Sciatic nerve (tissue), 2 donors: ENCODE results near the gene RBBP9. TPM values are rescaled to one million over a fixed set of nuclear protein-coding genes. Genes with fewer than 3 reads are reported as not detected.
"Not testable (repeated sequence)": the region's sequence is repeated elsewhere in the genome, so short reads cannot be mapped to it uniquely, and the experiment has no call there.

Experiments used
- ATAC-seq: fragments of 200-7000 bp; cut with Tn5 transposase; one replicate; pipeline ENCODE4 v1.9.1; 2020; ENCODE audit warnings: mild to moderate bottlenecking, moderate library complexity
- DNase-seq: peaks from one replicate; pipeline ENCODE4 v3.0.0-alpha.2; 2020; ENCODE audit warnings: low spot score
- intact Hi-C: fragments of 100-400 bp; cut with DNase I; formaldehyde crosslinking; loops from one replicate; pipeline ENCODE4 v1.14.2; 2022
- total RNA-seq: library from RNA; stranded (reverse); fragmentation: NEBNext Ultra II Directional; extraction: Animal tissue kit (Norgen Biotek cat#: 25700); gene quantifications from one replicate; pipeline ENCODE4 v1.2.1, GENCODE V29; 2021
- donor health status: DM: no; HTN: no; CAD: no.
- donor health status: DM: no; HTN: no; CAD: no.

The RBBP9 gene
- total RNA-seq, 1 donor from 2014 or later = 12.2 TPM

DNA sequence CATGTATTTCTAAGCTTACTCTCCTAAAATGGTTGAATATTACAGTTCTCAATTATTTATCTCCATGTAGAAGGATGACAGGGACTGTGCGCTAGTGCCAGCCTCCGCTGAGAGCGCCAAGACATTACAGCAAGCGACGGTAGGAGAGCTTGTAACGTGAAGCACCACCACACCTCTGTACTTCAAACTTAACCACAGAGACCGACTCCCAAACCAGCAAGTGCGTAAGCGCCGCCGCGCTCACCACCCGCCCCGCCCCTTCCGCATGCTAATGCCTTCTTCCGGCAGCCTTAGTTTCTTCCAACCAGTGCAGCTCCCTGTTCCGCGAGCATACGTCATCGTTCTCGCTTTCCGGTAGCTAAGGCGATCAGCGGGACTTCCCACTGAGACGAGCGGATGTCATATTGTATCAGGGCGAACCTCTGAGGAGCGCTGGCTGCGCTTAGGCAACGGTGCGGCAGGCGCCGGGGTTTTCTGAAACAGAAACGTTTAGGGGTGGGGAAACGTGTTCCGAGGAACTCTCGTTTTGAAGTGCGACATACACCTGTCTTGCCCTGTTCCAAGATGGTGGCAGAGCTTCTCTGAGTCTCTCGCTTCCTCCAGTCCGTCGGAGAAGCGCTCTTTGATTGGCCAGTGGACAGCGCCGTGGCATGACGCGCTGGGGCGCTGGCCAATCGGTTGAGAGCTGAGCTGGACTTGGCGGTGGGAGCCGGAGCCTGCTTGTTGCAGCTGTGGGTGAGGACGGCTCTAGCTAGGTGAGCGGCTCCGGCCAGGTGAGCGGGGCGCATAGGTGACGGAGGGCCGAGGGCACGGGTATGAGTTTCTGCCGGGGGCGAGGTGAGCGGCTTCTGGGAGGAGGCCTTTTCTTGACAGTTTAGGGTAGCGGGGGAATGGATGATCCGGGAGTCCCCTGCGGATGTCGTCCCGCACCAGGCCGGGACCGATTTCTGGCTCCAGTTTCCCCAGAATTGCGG lies 10.5 kb upstream of the RBBP9 start, which contains the start of gene SEC23B:
Gene SEC23B (plus strand): TSS at position 723 of the 974 bp plus-strand sequence. CDS start 2,896 bp downstream, outside the sequence.
- intact Hi-C loops = no loop called here

DNA sequence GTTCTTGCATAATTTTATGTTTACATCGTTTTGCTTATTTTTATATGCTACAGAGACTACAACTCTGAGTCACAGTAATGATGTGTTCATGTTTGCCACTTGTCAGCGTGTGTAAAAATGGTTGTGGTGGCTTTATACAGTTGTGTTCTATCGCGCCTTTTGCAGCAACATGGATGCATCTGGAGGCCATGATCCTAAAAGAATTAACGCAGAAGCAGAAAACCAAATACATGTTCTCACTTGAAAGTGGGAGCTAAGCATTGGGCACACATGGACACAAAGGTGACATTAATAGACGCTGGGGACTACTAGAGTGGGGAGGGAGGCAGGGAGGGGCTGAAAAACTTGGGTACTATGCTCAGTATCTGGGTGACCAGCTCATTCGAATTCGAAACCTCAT lies 9.7 kb upstream of the RBBP9 start:
- DNase-seq = no peak
- intact Hi-C loops = no loop called here
- no peak for ATAC-seq

More for the DNA sequence above, 10.5 kb upstream of the RBBP9 start, which contains the start of gene SEC23B:
- ATAC-seq (peak; percentile 99), DNase-seq (peak; percentile 98)

DNA sequence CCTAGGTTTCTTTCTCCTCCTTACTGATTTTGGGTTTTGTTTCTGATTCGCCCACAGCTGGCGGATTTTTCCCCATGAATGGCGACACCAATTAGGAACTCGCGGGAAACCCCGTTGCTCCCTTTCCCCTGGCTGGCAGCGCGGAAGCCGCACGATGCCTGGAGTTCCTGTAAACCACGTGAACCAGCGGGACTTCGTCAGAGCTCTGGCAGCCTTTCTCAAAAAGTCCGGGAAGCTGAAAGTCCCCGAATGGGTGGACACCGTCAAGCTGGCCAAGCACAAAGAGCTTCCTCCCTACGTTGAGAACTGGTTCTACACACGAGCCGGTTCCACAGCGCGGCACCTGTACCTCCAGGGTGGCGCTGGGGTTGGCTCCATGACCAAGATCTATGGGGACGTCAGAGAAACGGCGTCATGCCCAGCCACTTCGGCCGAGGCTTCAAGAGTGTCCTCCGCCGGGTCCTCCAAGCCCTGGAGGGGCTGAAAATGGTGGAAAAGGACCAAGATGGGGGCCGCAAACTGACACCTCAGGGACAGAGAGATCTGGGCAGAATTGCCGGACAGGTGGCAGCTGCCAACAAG lies 7.5 kb upstream of the RBBP9 start:
- ATAC-seq = no peak
- no peak for DNase-seq
- intact Hi-C loops = no loop called here

DNA sequence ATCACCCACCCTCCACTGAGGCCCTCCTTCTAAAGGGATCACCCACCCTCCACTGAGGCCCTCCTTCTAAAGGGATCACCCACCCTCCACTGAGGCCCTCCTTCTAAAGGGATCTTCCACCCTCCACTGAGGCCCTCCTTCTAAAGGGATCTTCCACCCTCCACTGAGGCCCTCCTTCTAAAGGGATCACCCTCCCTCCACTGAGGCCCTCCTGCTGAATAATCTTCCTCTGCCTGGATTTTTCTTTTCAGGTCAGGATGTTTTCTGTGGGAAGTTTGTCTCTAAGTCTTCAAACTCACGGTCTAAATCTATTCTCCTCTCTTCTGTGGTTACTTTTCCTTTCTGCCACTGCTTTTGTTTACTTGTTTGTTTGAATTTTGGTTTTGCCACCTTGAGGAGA lies 4.6 kb upstream of the RBBP9 start:
- intact Hi-C loops, ATAC-seq, DNase-seq: not testable (repeated sequence)

DNA sequence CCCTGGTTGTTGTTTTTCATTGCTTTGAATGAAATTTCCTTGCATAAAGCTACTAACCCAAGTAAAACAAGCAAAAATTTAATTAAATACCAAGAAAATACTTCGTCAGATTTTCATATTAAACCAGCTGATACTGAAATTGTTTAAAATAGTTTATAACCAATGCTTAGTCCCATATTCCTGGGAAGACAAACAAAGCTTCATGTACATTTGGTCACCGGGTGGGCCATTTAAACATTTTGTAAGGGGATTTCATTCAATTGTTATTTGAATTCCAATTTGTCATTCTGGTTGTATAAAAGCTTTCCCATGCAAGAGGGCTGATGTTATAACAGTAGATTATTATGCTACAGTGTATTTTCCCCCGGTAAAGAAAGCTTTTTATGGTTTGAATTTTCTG lies 578 bp upstream of the RBBP9 start:
- DNase-seq (no peak), ATAC-seq (no peak)
- intact Hi-C loops = no loop called here

DNA sequence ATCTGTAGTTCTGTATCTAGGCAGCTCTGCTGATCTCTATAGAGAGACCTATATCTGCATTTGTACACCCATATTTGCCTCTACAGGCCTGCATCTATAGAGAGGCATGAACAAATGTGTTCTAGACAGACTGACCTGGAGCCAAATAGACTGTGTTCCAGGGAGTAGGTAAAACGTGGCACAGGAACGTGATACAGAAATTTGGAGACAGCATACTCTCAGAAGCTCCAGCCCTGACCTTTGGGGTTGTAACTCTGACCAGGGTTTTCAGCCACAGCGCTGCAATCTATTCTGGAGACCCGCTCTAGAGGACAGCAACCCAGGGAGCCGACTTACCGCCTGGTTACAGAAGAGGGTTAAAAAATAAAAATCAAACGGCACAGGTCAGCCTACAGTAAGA lies 983 bp downstream of the RBBP9 start:
- no peak for ATAC-seq
- intact Hi-C loops = no loop called here
- no peak for DNase-seq

DNA sequence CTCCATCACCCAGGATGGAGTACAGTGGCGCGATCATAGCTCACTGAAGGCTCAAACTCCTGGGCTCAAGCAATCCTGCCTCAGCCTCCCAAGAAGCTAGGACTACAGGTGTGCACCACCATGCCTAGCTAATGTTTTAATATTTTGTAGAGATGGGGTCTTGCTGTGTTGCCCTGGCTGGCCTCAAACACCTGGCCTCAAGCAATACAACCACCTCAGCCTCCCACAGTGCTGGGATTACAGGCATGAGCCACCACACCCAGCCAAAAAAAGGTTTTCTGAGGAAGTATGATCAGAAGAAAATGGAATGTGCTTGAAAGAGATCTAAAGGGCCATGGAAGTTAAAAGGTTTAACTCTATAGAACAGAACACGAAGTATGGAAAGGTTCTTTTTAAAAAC lies 8.7 kb downstream of the RBBP9 start:
- intact Hi-C loops = no loop called here
- DNase-seq (no peak), ATAC-seq (no peak)

DNA sequence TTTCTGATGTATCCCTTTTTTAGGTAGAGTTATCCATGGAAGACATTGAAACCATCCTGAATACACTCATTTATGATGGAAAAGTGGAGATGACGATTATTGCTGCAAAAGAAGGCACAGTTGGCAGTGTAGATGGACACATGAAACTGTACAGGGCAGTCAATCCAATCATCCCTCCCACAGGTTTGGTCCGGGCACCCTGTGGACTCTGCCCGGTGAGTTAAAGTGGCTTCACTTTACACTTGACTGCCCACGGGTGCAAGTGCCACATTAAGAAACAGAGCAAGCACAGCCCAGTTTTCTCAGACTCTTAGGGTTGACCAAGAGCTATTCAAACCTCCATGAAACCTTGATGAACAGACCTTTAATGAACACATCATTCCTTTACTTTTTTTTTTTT lies 15.4 kb downstream of the RBBP9 start:
- ATAC-seq (no peak), DNase-seq (no peak)

DNA sequence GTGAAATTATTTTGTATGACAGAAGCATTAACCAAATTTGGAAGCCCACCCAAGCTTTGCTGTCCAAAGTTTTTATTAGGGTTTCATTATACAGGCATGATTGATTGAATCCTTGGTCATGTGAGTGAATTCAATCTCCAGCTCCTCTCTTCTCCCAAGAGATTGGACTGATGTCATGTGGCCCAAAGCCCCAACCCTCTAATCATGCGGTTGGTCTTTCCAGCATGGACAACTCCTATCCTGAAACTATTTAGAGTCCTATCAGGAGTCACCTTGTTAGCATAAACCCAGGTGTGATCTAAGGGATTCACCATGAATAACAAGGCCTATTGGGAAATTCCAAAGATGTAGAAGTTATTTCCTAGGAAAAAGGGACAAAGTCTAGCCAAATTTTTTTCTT lies 19.2 kb downstream of the RBBP9 start:
- DNase-seq (no peak), ATAC-seq (no peak)
- intact Hi-C loops = no loop called here

More for the DNA sequence above, 15.4 kb downstream of the RBBP9 start:
- intact Hi-C loops = no loop called here

DNA sequence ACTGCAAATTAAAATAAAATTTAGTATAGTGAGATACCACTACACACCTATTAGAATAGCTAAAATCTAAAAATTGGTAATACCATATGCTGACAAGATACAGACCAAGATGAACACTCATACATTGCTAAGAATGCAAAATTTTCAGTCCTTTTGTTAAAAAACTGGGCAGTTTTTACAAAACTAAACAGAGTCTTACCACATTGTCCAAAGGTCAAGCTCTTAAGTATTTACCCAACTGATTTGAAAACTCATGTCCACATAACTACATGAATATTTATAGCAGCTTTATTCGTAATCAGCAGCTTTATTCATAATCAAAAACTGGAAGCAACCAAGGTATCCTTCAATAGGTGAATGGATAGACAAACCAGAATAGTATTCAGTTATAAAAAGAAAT lies 19.8 kb downstream of the RBBP9 start:
- intact Hi-C loops = no loop called here
- DNase-seq = no peak
- ATAC-seq = no peak

DNA sequence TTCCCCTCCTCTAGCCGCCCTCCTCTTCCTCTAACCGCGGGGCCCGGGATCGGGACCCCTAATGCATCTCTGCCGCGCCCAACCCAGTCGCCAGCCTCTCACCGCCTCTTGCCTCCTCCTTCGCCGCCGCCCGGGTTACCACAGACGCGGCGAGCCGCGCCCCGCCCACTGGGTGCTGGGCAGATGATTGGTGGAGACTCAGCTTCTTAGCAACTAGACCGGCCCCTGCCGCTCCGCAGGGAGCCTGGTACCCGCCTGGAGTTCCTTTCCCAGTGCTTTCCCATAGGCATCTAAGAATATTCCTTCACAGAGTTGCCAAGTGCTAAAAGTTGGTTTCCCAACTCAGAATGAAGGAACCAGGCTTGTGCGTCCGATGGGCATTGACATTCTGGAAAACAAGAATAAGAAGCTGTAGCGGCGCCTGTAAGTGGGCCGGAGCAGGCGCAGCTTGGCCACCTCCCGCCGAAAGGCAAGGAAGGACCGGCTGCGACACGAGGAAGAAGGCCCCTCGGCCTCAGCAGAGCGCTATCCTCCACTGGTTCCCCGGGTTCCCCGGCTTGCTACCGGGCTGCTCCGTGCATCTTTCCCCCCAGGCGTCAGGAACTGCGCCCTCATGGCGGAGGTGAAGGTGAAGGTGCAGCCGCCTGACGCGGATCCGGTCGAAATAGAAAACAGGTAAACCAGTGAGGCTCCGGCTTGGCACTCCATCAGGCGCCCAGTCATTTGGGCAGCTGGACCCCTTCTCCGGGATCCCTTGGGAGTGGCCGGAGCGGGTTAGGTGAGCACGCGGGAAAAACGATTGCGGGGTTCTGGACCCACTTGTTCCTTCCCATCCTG lies 29.9 kb downstream of the RBBP9 start, which contains the start of the genes DZANK1 and POLR3F:
Gene DZANK1 (minus strand): TSS at position 137 of the 837 bp plus-strand sequence. CDS start 1,672 bp downstream, outside the sequence.
Gene POLR3F (plus strand): TSS at position 497 of the 837 bp plus-strand sequence. CDS start 117 bp downstream, at position 614.
- DNase-seq = peak; percentile 96
- ATAC-seq = peak; percentile 100
- intact Hi-C loops = no loop called here

DNA sequence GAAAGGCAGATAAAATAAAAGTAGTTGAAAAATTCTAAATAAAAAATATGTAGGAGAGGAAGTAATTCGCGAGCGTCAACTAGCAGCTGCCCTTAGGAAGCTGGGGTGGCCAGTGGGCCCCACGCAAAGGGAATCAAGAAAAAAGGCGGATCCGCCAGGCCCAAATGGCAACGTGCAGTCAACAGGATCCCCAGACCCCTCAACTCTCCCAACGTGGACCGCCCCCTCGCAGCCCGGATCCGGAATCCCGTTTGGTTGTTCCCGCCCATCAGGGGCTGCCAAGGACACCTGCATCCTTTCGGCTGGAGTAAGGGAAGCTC lies 30.5 kb downstream of the RBBP9 start:
- ATAC-seq = peak; percentile 79
- intact Hi-C loops = no loop called here
- DNase-seq = no peak

DNA sequence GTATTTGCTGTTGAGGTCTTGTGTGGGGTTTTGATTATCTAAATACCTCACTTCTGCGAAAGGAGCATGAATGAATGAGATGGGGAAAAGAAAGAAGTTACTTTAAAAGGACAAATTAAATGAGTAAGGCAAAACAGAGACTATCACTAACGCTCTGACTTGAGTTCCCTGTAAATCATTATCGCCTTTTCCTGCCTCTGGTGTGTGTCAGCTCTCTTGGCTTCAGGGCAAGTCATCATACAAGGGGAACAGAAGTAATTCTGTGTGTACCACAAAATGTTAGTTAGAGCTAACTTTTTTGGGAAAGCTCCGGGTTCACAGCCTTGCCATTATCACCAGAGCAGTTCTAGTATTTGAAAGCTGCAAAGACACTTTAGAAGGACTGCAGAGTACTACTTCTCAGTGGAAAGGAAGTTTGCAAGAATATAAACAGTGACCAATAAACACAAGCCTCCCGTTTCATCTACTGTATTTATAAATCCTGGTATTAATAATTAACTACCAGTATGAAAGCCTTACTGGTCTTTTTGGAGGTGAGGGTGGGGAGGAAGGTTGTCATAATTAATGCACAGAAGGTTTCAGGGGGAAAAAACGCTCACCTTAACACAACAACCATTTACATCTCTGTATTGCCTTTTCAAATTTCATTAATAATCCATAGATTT lies 31.4 kb downstream of the RBBP9 start:
- intact Hi-C loops = no loop called here
- ATAC-seq = no peak

DNA sequence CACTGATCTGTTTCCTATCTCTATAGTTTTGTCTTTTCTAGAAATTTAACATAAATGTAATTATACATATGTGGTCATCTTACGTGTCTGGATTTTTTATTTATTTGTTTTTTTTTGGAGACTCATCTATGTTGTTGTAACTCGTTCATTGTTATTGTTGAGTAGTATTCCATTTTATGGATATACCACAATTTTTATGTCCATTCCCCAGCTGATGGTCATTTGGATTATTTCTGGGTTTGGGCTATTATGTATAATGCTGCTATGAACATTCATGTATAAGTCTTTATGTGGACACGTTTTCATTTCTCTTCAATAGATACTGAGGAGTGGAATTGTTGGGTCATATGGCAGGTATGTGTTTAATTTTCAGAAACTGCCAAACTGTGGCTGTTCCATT lies 40.4 kb downstream of the RBBP9 start:
- no peak for DNase-seq
- no peak for ATAC-seq
- intact Hi-C loops = no loop called here

More for the DNA sequence above, 31.4 kb downstream of the RBBP9 start:
- no peak for DNase-seq

DNA sequence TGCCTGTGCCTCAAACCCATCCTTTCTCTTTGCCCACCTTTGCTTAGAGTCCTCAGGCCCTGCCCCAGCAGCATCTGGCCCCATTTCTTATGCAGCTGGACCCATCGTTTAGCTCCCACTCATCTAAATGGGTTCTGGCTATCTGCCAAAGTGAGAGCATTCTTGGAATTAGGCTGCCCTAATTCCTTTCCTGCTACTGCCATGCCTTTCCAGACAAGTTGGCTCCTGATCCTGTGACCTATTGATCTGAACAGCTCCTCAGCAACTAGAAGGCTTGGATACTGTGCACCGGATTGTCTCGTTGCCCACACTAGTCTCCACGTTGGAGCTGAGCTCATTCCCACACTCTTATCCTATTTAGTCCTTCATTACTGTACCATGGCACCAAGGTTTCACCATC lies 53.1 kb downstream of the RBBP9 start:
- ATAC-seq (no peak), DNase-seq (no peak)
- intact Hi-C loops = no loop called here

DNA sequence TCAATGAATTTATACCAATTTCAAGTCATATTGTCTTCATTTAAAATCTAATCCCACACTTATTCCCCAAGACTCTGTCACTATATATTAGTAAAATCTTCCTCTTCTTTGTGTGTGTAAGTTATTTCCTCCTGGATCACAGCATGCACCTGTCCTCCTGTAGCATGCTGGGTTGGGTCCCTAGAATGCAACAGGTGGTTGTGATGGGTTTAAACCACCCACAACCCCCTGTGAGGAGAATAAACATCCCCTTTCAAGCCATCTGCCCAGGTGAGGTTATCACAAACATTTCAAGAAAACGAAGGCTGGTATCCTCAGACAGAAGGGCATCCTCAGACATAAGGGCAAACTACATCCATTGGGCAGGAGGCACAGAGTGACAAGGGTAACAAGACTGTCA lies 56.6 kb downstream of the RBBP9 start:
- DNase-seq (no peak), ATAC-seq (no peak)
- intact Hi-C loops = no loop called here

DNA sequence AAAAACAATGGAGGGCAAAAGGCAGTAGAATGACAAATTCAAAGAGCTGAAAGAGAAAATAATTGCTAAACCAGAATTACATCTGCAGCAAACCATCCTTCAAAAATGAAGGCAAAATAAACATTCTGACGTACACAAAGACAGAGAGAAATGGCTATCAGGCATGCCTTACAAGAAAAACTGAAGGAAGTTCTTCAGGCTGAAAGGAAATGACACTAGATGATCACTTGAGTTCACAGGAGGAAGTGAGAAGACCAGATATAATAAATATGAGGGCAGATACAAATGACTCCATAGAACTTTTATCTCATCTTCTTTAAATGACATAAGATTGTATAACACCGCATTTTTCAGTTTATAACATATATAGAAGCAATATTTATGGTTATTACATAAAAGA lies 60.2 kb downstream of the RBBP9 start:
- intact Hi-C loops = no loop called here
- no peak for ATAC-seq
- no peak for DNase-seq
